LNCAP (cell line): ENCODE data around the gene FNBP1.

Experiments used
- TF ChIP-seq, protein P1 (sequence below): fragments of 450-650 bp; IDR thresholded peaks from 2 replicates; pipeline ENCODE4 v1.5.1; 2017; ENCODE audit warnings: mild to moderate bottlenecking

Gene FNBP1

DNA sequence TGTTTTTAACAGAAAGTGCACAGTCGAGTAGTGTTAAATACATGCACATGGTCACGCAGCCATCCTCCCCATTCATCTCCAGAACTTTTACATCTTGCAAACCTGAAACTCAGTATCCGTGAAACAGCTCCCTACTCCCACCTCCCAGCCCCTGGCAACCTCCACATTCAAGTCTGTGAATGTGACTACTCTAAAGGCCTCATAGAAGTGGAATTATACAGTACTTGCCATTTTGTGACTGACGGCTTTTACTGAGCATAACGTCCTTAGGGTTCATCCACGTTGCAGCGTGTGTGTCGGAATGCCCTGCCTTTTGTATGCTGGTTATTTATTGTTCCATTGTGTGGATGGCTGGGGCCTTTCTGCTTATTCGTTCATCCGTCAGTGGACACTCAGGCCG is 171.9 kb downstream of the FNBP1 start:
- TF ChIP-seq, protein P1, sequence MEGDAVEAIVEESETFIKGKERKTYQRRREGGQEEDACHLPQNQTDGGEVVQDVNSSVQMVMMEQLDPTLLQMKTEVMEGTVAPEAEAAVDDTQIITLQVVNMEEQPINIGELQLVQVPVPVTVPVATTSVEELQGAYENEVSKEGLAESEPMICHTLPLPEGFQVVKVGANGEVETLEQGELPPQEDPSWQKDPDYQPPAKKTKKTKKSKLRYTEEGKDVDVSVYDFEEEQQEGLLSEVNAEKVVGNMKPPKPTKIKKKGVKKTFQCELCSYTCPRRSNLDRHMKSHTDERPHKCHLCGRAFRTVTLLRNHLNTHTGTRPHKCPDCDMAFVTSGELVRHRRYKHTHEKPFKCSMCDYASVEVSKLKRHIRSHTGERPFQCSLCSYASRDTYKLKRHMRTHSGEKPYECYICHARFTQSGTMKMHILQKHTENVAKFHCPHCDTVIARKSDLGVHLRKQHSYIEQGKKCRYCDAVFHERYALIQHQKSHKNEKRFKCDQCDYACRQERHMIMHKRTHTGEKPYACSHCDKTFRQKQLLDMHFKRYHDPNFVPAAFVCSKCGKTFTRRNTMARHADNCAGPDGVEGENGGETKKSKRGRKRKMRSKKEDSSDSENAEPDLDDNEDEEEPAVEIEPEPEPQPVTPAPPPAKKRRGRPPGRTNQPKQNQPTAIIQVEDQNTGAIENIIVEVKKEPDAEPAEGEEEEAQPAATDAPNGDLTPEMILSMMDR: no peak

DNA sequence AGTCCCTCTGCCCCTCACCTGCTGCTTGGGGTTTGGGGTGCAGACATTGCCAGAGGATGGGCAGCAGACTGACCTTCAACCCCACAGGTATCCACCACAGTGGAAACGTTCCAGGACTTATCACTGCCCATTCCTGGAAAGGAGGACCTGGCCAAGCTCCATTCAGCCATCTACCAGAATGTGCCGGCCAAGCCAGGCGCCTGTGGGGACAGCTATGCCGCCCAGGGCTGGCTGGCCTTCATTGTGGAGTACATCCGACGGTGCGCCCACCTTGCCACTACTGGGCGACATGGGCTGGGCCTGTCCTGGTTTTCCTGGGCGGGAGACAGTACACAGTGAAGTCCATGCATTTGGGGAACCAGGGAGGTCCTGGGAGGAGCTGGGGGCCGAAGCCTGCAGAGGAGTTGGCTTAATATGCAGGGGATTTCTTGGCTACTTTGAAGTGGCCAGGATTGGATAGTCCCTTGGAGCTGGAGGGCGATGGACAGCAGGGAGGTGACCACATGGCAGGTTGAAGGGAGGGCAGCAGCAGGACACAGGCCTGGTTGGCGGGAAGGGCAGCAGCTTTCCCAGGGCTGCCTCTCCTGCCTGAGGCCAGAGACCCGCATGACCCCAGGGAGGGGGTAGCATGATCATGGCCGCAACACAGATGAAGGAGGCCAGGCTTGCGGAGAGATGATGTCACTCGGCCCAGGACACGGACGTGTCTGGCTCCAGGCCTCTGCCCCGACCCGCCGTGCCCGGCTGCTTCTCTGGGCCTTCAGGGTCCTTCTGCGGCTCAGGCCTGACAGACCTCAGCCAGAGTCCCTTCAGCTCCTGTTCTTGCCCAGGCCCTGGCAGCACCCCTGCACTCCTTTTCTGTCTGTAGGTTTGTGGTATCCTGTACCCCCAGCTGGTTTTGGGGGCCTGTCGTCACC is 173.1 kb downstream of the FNBP1 start:
- TF ChIP-seq, protein P1: no peak

DNA sequence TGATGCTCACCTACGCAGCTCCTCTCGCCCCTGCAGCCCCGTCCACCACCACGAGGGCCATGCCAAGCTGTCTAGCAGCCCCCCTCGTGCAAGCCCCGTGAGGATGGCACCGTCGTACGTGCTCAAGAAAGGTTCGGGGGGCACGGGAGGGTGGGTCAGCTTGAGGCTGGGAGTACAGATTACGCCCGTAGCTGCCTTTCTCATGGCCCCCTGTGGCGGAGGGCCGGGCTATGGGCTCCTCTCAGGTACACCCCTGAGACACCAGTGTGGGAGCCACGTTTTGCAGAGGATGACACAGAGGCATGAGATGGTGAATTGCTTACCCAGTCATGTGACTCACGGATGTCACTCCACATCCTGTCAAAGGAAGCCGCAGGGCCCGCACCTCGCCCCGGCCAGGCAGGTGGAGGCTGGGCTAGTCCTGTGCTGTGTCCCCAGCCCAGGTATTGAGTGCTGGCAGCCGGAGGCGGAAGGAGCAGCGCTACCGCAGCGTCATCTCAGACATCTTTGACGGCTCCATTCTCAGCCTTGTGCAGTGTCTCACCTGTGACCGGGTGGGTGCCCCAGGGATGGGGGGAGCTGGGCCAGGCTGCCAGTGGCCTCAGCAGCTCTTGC is 174.0 kb downstream of the FNBP1 start:
- TF ChIP-seq, protein P1: no peak

- TF ChIP-seq, protein P1: no peak
Measured at GRCh38 chr9:129868023-129868871, 174.7 kb downstream of the FNBP1 start.

GRCh38 chr9:129867136-129868022 is 175.6 kb downstream of the FNBP1 start:
- TF ChIP-seq, protein P1: no peak

- TF ChIP-seq, protein P1: no peak
Measured at GRCh38 chr9:129866394-129867135, 176.4 kb downstream of the FNBP1 start.
